Measurements from ENCODE around the gene FAM174B.

The FAM174B gene

DNA sequence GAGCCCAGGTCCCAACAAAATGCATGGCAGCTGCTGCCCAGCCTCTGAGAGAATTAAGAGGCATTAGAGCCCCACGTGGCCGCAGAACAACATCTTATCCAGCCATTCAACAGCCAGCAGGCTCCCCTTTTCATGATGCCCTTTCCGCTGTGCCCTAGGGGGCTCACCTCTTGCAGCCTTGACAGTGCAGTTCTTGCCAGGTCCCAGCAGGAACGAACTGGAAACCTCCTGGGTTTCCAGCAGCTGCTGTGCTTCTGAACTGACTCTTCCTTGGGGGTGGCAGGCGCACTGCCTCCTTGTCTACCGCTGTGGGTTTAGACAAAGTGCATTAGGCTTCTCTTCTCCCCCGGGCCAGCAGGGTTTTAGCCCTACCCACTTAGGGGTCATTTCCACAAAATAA lies 85.2 kb downstream of the FAM174B start:
- DNase-seq (ENCODE audit: insufficient read length) (no peak), FAIRE-seq (no peak)

DNA sequence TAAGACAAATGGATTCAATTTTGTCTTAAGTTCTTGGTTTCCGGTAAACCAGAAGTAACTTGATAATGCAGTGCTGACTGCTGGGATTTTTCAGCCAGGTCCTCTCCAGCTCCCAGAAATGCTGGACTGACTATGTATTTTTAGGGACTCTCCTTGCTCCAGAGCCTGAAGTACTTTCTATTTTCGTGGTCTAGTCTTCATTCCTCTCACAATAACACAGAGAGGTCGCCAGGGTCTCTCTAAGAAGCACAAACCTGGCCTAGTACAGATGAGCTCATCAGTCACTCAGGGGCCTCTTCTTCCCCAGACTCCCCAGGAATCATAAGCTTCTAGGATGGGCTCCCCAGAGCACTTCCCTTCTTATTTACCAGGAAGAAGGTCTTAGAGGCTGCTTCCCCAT lies 85.8 kb downstream of the FAM174B start:
- FAIRE-seq = no peak
- DNase-seq (ENCODE audit: insufficient read length) = no peak
- TF ChIP-seq TAF1 (IDR thresholded peaks at IDR 0.05; ENCODE audit: borderline replicate concordance, low read depth, low read length) (no peak), POLR2AphosphoS5 (IDR thresholded peaks at IDR 0.05; ENCODE audit: low read depth, low read length) (no peak), POLR2A (IDR thresholded peaks at IDR 0.05; ENCODE audit: low read depth, low read length) (no peak)

More for the DNA sequence above, 85.2 kb downstream of the FAM174B start:
- TF ChIP-seq POLR2AphosphoS5 (IDR thresholded peaks at IDR 0.05; ENCODE audit: low read depth, low read length) (no peak), POLR2A (IDR thresholded peaks at IDR 0.05; ENCODE audit: low read depth, low read length) (no peak), TAF1 (IDR thresholded peaks at IDR 0.05; ENCODE audit: borderline replicate concordance, low read depth, low read length) (no peak)

Data from GM12892 (cell line).